ENCODE data around the gene CHIT1. TPM values are rescaled to one million over a fixed set of nuclear protein-coding genes. Genes with fewer than 3 reads are reported as not detected.

CHIT1 gene
- total and polyA plus RNA-seq, 9 of the 15 experiments (the other 6 are each of a cell fraction or from before 2014, with no cell fraction given) = not detected

DNA sequence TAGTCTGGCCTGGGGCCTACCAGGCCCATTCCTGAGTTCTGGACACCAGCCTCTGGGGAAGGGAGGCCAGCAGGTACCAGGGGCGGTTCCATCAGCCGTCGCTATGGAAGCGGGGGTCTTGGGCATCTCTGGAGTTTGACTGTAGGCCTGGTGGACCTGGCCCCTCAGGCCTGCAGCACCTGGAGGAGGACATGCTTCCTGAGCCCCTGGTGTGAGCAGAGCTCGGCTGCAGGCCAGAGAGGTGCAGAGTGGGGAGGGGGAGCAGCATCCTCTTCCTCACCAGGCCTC is 61.6 kb downstream of the CHIT1 start:
- H3K27ac ChIP-seq (ENCODE audit: extremely low read depth, low read depth, low read length) = no peak overlapping the region
- peaks cover 29 to 81% of the 10 kb centered on the region in 2 experiments; a peak in 4 of 5 replicates for H3K27me3 ChIP-seq (ENCODE audit: control insufficient read depth in 2 of 2, insufficient read depth in 2 of 2, low read length in 2 of 2)
- no peak overlapping the region for H3K4me2 ChIP-seq (ENCODE audit: insufficient read depth, low read length)
- intact Hi-C loops (cut with micrococcal nuclease) (no loop called here), in situ Hi-C loops (cut with MboI) (no loop called here)
- no peak for ATAC-seq
- POLR2A ChIA-PET = interaction anchor here (0.7 to 0.8 kb wide), 2 partner anchors 40 to 48 kb away, joined by 3 read pairs; partner anchors contain the start of gene ADORA1
- peaks cover 0 to 12% of the 10 kb centered on the region in 2 experiments; a peak in 1 of 5 replicates for H3K4me1 ChIP-seq (replicated peaks in 1 of 2; ENCODE audit: control insufficient read depth in 2 of 2, insufficient read depth in 2 of 2, low read length in 2 of 2)
- peaks cover 33% of the 10 kb centered on the region for H4K20me1 ChIP-seq (replicated peaks; ENCODE audit: control insufficient read depth, insufficient read depth, low read length)
- H3K79me2 ChIP-seq (ENCODE audit: control insufficient read depth, insufficient read depth, low read length) = no peaks in the 10 kb centered on the region
- no peak overlapping the region for H3K4me3 ChIP-seq
- no peak for TF ChIP-seq SMAD1 (IDR thresholded peaks at IDR 0.05; ENCODE audit: low read depth, low read length, partially characterized antibody)
- TF ChIP-seq, protein P1, sequence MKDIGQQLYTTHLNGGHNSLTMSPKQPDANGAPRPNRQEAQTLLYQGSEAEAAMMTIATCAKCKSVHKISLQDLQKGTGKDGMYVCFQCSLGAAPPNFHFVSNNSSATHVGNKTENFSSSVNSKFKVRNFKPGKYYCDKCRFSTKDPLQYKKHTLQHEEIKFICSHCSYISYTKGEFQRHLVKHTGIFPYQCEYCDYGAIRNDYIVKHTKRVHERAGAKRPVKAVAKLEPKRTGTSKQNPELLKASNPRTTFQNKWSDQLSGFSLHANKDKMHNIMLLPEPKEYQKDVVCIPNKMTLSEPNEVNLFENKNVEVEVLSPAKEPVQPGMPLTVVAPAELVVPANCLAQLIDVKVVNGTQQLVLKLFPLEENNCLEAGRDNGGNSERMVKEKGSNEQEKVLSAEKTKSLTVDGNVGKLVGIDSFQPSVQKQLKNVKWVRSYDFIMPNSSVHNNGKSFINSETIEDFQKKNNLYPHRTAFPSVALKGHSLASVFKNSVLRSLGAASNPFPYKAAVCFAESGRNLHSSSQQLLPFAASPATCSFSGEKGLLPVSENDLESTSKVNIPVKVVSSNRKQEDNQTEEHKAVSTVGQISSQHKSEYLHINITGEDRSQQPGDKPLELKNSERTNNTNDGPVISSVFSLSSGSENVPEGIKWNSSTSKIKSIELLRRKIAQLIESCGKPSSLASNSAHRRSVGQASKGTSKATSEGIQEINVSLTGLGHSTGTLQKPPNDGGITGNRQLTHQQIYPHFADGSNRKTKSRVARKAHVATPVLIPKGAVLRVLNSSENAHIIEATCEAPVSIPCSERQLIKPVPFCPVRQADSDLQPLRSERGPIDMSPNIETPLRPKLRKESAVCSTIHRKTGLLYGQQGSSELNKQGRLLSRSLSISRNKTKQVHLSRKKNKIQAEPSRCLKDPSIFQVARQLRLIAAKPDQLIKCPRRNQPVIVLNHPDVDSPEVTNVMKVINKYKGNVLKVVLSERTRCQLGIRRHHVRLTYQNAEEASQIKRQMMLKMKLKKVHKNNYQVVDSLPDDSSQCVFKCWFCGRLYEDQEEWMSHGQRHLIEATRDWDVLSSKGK (CRISPR knock-in tag; IDR thresholded peaks at IDR 0.05) = no peak
- TF ChIP-seq ZNF316 (IDR thresholded peaks at IDR 0.05) = no peak
- TF ChIP-seq TCFL5 (CRISPR knock-in tag; conservative IDR thresholded peaks at IDR 0.05) = no peak
- no peak overlapping the region for H3K9ac ChIP-seq (ENCODE audit: insufficient read depth in 1 of 2, low read depth in 2 of 2, low read length in 2 of 2)
- CTCF ChIA-PET (ENCODE audit: low intra/inter-chr PET ratio) = no interaction called here
- H3K36me3 ChIP-seq (ENCODE audit: control insufficient read depth, insufficient read depth, low read length) = no peaks in the 10 kb centered on the region
- WGBS (ENCODE audit: insufficient coverage, low coverage, missing lambda C conversion rate) = 0% methylated on average over 5 of the region's 5 CpGs
- BruUV-seq (replicated peaks) = no TSS peak
- no peaks in the 10 kb centered on the region for H3K9me3 ChIP-seq (replicated peaks; ENCODE audit: control insufficient read depth, insufficient read depth, low read depth, low read length)
- no peak overlapping the region for H2AFZ ChIP-seq (ENCODE audit: low read depth, low read length)
- no peak for DNase-seq (ENCODE audit: extremely low read depth in 1 of 4, low spot score in 3 of 4)
- no peak for FAIRE-seq
- no peaks in the 10 kb centered on the region for H3K9me1 ChIP-seq (ENCODE audit: control insufficient read depth, insufficient read depth, low read length)
